T follicular helper cell (primary cell): ENCODE data around the gene ZIK1.

Experiments used
- DNase-seq: peaks from one replicate; pipeline ENCODE4 v3.0.0-alpha.2; 2020; ENCODE audit warnings: low read depth
- total RNA-seq, 2 experiments: gene quantifications; one replicate each; lab custom pipeline; 2026; lab: John Stamatoyannopoulos, UW

Gene ZIK1
- total RNA-seq: 10.8 to 21.2 reads per million in 2 experiments

DNA sequence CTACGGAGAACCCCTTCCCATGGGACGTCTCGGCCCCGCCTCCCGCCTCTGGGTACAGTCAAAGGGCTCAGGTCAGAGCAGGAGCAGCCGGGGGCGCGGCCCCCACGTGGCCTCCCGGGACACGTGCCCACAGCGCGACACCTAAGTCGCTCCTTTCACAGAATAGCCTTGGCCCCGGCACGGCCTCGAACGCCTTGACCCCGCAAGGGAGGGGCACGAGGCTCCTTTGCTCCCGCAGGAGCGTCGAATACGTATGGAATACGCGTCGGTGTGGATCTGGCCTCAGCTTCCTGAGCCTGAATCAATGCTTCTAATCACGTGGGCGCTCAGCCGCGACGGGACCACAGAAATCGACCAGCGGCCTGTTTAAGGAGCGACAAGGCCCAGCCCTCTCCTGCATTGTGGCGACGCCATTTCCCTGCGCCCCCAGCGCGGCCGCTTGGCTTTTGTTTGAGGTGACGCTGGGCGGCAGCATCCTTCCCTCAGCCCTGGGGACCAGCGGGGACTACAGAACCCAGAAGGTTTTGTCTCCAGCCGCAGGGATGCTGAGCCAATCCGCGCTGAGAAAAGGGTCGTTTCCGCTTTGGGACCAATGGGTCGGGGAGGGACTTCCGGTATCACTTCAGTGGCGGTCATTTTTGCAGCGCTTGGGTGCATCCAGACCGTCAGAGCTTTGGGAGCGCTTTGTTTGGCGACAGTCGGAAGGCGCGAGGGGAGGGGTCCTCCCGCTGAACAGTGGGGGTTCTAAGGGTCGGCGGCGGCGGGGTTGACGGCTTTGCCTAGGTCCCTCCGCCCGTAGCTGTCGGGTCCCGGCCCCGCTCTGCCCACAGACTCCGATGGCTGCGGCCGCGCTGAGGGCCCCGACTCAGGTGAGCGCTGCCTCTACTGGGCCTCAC is at the start of gene ZIK1:
Gene ZIK1, plus strand, starts transcription at position 625 of the 896 bp plus-strand sequence. Its CDS starts 212 bp downstream, at position 837.
- DNase-seq: peak; percentile 79

GRCh38 chr19:57537953-57538547 is 45.9 kb upstream of the ZIK1 start:
- DNase-seq: no peak

GRCh38 chr19:57546513-57546912 is 37.4 kb upstream of the ZIK1 start:
- no peak for DNase-seq

DNA sequence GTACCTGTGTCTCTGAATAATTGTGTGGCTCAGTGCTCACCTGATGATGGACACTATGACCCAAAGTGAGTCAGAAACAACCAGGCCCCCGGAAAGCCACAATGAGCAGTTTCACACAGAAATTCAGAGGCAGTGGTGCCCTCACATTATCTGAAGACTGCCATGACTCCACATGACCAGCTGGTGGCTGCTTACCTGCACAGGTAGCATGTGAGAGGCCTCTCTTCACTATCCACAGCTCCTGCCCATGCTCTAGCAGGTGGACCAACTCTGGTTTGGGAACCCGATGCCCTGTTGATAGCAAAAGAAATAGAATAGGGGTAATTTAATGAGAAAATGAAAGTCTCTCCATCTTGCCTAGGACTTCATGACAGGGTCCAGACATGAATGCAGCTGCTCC is 31.5 kb upstream of the ZIK1 start:
- no peak for DNase-seq

GRCh38 chr19:57557659-57558058 is 26.3 kb upstream of the ZIK1 start:
- DNase-seq: no peak

- no peak for DNase-seq
These were observed 25.4 kb upstream of the ZIK1 start for GRCh38 chr19:57558525-57558924.

DNA sequence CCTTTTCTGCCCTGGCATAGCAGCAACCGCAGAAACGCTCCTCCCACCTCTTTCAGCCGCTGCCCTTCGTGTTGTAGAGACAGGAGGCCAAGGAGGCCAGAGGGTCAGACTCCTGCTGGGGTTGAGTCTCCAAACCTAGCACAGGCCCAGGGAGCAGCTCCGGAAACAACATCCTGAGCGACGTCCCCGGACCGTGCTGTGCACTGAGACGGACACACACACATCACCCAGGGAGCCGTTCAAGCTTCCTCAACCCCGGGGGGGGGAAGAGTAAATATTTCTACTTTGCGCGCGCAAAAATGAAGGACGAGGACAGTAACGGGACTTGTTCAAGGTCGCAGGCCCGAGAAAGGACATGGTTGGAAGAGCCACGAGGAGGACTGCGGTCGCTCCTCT is 24.9 kb upstream of the ZIK1 start:
- DNase-seq: no peak

- DNase-seq: peak; percentile 79
These were observed 24.4 kb upstream of the ZIK1 start, which contains the start of gene ZNF550 for GRCh38 chr19:57559404-57560025. Gene ZNF550 (minus strand): TSS chr19:57559863. CDS start chr19:57559682, 181 bp downstream.

DNA sequence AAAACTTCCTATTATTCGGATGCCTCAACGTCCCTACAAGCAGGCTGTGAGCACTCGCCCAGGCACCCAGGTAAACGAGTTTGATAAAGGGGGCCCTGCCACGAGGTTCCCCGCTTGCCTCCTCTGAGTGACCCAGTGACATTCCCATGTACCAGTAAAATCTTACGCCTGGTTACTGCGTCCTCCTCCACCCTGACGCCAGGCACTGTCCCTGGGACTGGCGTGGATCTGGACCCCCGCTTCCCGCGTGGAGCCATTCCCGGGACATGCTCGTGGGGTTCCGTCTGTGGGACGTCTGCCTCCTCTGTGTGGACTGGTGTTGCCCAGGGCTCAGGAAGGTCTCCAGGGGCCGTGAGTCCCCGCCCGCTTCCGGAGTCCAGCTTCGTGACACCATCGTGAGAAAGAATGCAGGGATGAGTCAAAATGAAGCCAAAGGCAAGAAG is 23.9 kb upstream of the ZIK1 start:
- DNase-seq: no peak

DNA sequence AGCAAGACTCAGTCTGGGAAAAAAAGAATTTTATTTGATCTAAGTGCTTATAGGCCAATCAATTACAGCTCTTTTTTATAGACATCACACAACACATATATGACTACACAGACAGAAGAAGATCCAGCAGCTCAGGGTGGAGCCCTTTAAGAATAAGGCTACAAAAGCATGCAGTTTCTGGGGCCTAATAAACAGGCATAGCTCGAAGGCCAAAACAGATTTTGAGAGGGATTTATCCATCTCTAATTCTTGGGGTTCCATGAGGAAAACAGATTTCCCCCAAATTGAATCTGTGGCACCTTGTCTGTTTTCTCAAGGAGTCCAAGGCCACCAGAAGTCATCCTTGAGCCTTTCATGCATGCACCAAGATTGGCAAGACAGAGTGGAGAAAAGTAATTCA is 20.4 kb upstream of the ZIK1 start:
- DNase-seq: no peak

- DNase-seq: no peak
These were observed 17.3 kb upstream of the ZIK1 start for GRCh38 chr19:57566396-57567265.

- no peak for DNase-seq
These were observed 13.2 kb upstream of the ZIK1 start for GRCh38 chr19:57570707-57571106.

DNA sequence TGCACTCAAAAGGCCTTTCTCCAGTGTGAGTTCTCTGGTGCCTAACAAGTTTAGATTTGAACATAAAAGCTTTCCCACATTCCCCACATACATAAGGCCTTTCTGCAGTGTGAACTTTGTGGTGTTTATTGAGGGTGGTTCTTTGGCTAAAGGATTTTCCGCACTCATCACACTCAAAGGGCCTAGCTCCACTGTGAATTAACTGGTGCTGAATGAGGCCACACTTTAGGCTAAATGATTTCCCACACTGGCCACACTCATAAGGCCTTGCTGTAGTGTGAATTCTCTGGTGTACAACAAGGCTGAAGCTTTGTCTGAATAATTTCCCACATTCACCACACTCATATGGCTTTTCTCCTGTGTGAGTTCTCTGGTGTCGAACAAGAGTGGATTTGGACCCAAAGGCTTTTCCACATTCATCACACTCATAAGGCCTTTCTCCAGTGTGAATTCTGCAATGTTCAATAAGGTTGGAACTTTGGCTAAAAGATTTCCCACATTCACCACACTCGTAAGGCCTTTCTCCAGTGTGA is 11.5 kb upstream of the ZIK1 start:
- no peak for DNase-seq

DNA sequence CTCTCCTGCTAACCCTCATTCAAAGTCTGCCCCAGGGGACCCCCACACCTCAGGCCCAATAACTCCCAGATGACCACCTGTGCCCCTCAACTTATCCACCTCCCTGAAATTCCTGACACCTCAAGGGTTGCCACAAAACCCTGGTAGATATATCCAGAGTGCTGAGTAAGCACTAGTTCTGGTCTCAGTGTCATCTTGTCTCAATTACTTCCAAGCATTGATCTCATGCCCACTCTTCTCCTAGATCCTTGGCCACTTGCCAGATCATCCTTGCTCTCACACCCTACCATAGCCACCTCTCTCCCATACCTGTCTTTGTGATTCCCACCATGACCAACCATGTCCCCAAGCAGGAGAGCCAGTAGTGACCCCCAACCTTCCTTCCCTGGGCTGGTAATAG is 7.3 kb upstream of the ZIK1 start:
- DNase-seq: no peak

GRCh38 chr19:57578487-57579205 is 5.3 kb upstream of the ZIK1 start, which contains the start of gene ZNF416:
Gene ZNF416 (minus strand): TSS chr19:57578911. CDS start chr19:57578704, 207 bp downstream.
- DNase-seq: peak; percentile 94

DNA sequence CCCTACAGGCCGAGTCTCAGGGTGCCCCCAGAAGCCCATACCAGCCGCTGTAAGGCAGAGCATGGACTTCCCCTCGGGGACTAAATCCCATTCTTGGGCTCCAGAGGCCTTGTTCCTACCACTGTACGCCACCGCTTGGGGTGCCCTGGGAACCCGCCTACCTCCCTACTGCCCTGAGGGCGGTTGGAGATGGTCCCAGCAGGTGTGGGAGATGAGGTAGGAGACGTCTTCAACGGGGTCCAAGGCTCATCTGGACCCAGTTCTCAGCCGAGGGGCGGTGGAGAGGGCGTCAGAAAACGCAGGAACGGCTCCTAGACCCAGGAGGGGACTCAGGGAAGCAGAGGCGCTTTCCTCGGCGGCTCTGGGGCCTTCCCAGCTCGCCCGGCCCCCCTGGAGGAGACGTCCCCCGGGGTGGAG is 833 bp upstream of the ZIK1 start:
- no peak for DNase-seq

- DNase-seq: no peak
These were observed 3.6 kb downstream of the ZIK1 start for GRCh38 chr19:57587529-57587928.

- no peak for DNase-seq
These were observed 15.4 kb downstream of the ZIK1 start for GRCh38 chr19:57599377-57599760.

- DNase-seq: peak; percentile 60
These were observed 15.9 kb downstream of the ZIK1 start, which contains the start of gene ZNF530 for GRCh38 chr19:57599761-57600383. Gene ZNF530 (plus strand): TSS chr19:57599885. CDS start chr19:57604346, 4,461 bp downstream.

GRCh38 chr19:57606931-57607330 is 23.0 kb downstream of the ZIK1 start:
- DNase-seq: no peak
